IPS-18a (cell line): ENCODE measurements around the gene MINAR2.

Experiments
- H3K27ac ChIP-seq: one replicate; pipeline ENCODE4 v1.5.1; 2013; ENCODE audit warnings: low read length
- H3K27me3 ChIP-seq: one replicate; pipeline ENCODE4 v1.6.1; 2013; ENCODE audit warnings: mild to moderate bottlenecking, low read length; ENCODE audit not compliant: control insufficient read depth, insufficient read depth
- H3K36me3 ChIP-seq: one replicate; pipeline ENCODE4 v1.6.1; 2013; ENCODE audit warnings: low read depth, low read length; ENCODE audit not compliant: control insufficient read depth
- H3K4me1 ChIP-seq: one replicate; pipeline ENCODE4 v1.6.1; 2013; ENCODE audit warnings: low read depth, low read length; ENCODE audit not compliant: control insufficient read depth
- H3K4me3 ChIP-seq: one replicate; pipeline ENCODE4 v1.5.1; 2013; ENCODE audit warnings: low read length
- H3K9ac ChIP-seq: one replicate; pipeline ENCODE4 v1.6.1; 2013; ENCODE audit warnings: mild to moderate bottlenecking, low read length, moderate library complexity
- H3K9me3 ChIP-seq: one replicate; pipeline ENCODE4 v1.6.1; 2013; ENCODE audit warnings: low read depth, low read length; ENCODE audit not compliant: control insufficient read depth

MINAR2 gene

GRCh38 chr5:129747572-129748407, at the start of gene MINAR2:
MINAR2 (plus strand) TSS chr5:129748094; CDS start chr5:129748191, 97 bp downstream.
- H3K9me3 ChIP-seq: no peaks in the 10 kb centered on the region
- H3K36me3 ChIP-seq: no peaks in the 10 kb centered on the region
- no peak within 1 kb of the TSS for H3K27ac ChIP-seq
- no peaks in the 10 kb centered on the region for H3K4me1 ChIP-seq
- no peaks in the 10 kb centered on the region for H3K27me3 ChIP-seq
- H3K4me3 ChIP-seq: no peak within 1 kb of the TSS
- no peak within 1 kb of the TSS for H3K9ac ChIP-seq

- H3K4me3 ChIP-seq: no peak overlapping the region
- no peak overlapping the region for H3K9ac ChIP-seq
- H3K27ac ChIP-seq: no peak overlapping the region
- H3K36me3 ChIP-seq: peaks cover 23% of the 10 kb centered on the region
- no peaks in the 10 kb centered on the region for H3K9me3 ChIP-seq
- no peaks in the 10 kb centered on the region for H3K4me1 ChIP-seq
- no peaks in the 10 kb centered on the region for H3K27me3 ChIP-seq
Observed at GRCh38 chr5:129698661-129699060, 49.2 kb upstream of the MINAR2 start.

- Histone ChIP-seq H3K27ac (no peak overlapping the region), H3K9ac (no peak overlapping the region), H3K4me1 (no peaks in the 10 kb centered on the region), H3K36me3 (no peaks in the 10 kb centered on the region), H3K27me3 (no peaks in the 10 kb centered on the region), H3K4me3 (no peak overlapping the region), H3K9me3 (no peaks in the 10 kb centered on the region)
Observed at GRCh38 chr5:129716235-129716634, 31.7 kb upstream of the MINAR2 start.

GRCh38 chr5:129716651-129717050, 31.2 kb upstream of the MINAR2 start:
- no peaks in the 10 kb centered on the region for H3K27me3 ChIP-seq
- no peaks in the 10 kb centered on the region for H3K36me3 ChIP-seq
- no peak overlapping the region for H3K27ac ChIP-seq
- no peak overlapping the region for H3K4me3 ChIP-seq
- H3K4me1 ChIP-seq: no peaks in the 10 kb centered on the region
- no peak overlapping the region for H3K9ac ChIP-seq
- no peaks in the 10 kb centered on the region for H3K9me3 ChIP-seq

GRCh38 chr5:129717751-129718310, 30.1 kb upstream of the MINAR2 start:
- Histone ChIP-seq H3K4me1 (peaks cover 3% of the 10 kb centered on the region), H3K27ac (no peak overlapping the region), H3K4me3 (no peak overlapping the region), H3K27me3 (no peaks in the 10 kb centered on the region), H3K36me3 (no peaks in the 10 kb centered on the region), H3K9ac (no peak overlapping the region), H3K9me3 (no peaks in the 10 kb centered on the region)

GRCh38 chr5:129718471-129719090, 29.3 kb upstream of the MINAR2 start:
- no peaks in the 10 kb centered on the region for H3K36me3 ChIP-seq
- H3K4me3 ChIP-seq: no peak overlapping the region
- no peak overlapping the region for H3K9ac ChIP-seq
- peaks cover 11% of the 10 kb centered on the region for H3K4me1 ChIP-seq
- no peaks in the 10 kb centered on the region for H3K9me3 ChIP-seq
- no peaks in the 10 kb centered on the region for H3K27me3 ChIP-seq
- H3K27ac ChIP-seq: no peak overlapping the region

- Histone ChIP-seq H3K9me3 (no peaks in the 10 kb centered on the region), H3K9ac (no peak overlapping the region), H3K4me1 (peaks cover 44% of the 10 kb centered on the region), H3K4me3 (peak overlapping the region; percentile 7), H3K27me3 (no peaks in the 10 kb centered on the region), H3K27ac (peak overlapping the region; percentile 1), H3K36me3 (no peaks in the 10 kb centered on the region)
Observed at GRCh38 chr5:129724222-129724621, 23.7 kb upstream of the MINAR2 start.

GRCh38 chr5:129724647-129725046, 23.2 kb upstream of the MINAR2 start:
- no peaks in the 10 kb centered on the region for H3K9me3 ChIP-seq
- H3K4me1 ChIP-seq: peaks cover 44% of the 10 kb centered on the region
- no peaks in the 10 kb centered on the region for H3K36me3 ChIP-seq
- no peaks in the 10 kb centered on the region for H3K27me3 ChIP-seq
- peak overlapping the region; percentile 1 for H3K27ac ChIP-seq
- H3K4me3 ChIP-seq: peak overlapping the region; percentile 7
- H3K9ac ChIP-seq: no peak overlapping the region

GRCh38 chr5:129739773-129740172, 8.1 kb upstream of the MINAR2 start:
- Histone ChIP-seq H3K27ac (no peak overlapping the region), H3K27me3 (no peaks in the 10 kb centered on the region), H3K9me3 (no peaks in the 10 kb centered on the region)

GRCh38 chr5:129743541-129744187, 4.2 kb upstream of the MINAR2 start:
- Histone ChIP-seq H3K9ac (no peak overlapping the region), H3K36me3 (peaks cover 4% of the 10 kb centered on the region), H3K9me3 (no peaks in the 10 kb centered on the region), H3K27ac (no peak overlapping the region), H3K4me1 (peaks cover 5% of the 10 kb centered on the region), H3K4me3 (no peak overlapping the region), H3K27me3 (no peaks in the 10 kb centered on the region)

More at GRCh38 chr5:129739773-129740172, 8.1 kb upstream of the MINAR2 start:
- H3K9ac ChIP-seq: no peak overlapping the region
- H3K4me1 ChIP-seq: peaks cover 5% of the 10 kb centered on the region
- H3K36me3 ChIP-seq: peaks cover 4% of the 10 kb centered on the region
- H3K4me3 ChIP-seq: no peak overlapping the region

GRCh38 chr5:129745997-129746396, 1.9 kb upstream of the MINAR2 start:
- H3K4me1 ChIP-seq: peaks cover 5% of the 10 kb centered on the region
- H3K4me3 ChIP-seq: no peak overlapping the region
- H3K36me3 ChIP-seq: no peaks in the 10 kb centered on the region
- no peak overlapping the region for H3K9ac ChIP-seq
- no peak overlapping the region for H3K27ac ChIP-seq
- H3K9me3 ChIP-seq: no peaks in the 10 kb centered on the region
- no peaks in the 10 kb centered on the region for H3K27me3 ChIP-seq
